HPDE6-E6E7 (cell line): ENCODE measurements around the gene HM13.
"Not testable (repeated sequence)": the region's sequence is repeated elsewhere in the genome, so short reads cannot be mapped to it uniquely, and the experiment has no call there.

Source experiments
- DNase-seq: peaks from one replicate; pipeline ENCODE4 v3.0.0; 2011; ENCODE audit warnings: missing footprints; ENCODE audit errors: extremely low spot score

Gene HM13

GRCh38 chr20:31500527-31500926 is 13.7 kb upstream of the HM13 start:
- DNase-seq: no peak

DNA sequence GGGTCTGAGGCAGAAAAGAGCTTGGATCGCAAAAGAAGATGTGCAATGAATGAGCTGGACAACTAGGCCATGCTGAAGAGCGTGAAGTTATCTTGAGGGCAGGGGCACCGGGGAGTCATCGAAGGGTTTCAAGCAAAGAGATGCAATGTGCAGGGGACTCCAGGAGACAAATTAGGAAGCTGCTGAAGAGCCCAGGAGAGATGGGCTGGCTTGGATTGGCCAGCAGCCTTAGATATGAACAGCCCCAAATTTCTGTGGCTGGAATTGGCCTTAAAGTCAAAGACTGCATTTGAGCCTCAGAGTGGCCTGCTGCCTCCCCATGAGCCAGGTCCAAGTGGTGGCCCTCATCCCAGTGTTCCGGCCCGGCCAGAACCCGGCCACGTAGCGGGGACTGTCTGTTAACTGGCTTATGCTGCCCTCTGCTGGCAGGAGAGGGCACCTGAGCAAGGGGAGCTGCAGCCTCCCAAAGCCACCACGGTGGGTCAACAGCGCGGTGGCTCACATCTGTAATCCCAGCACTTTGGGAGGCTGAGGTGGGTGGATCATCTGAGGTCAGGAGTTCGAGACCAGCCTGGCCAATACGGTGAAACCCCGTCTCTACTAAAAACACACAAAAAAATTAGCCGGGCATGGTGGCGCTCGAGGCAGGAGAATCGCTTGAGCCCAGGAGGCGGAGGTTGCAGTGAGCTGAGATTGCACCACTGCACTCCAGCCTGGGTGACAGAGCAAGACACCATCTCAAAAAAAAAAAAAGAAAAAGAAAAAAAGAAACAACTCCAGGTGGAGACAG is 11.2 kb upstream of the HM13 start:
- DNase-seq: peak; percentile 90

GRCh38 chr20:31505903-31506302 is 8.3 kb upstream of the HM13 start:
- no peak for DNase-seq

- no peak for DNase-seq
Measured at GRCh38 chr20:31508517-31509244, 5.6 kb upstream of the HM13 start.

- no peak for DNase-seq
Measured at GRCh38 chr20:31515072-31515774, 981 bp downstream of the HM13 start.

- no peak for DNase-seq
Measured at GRCh38 chr20:31515775-31516107, 1.5 kb downstream of the HM13 start.

- DNase-seq: no peak
Measured at GRCh38 chr20:31516166-31516565, 1.9 kb downstream of the HM13 start.

- no peak for DNase-seq
Measured at GRCh38 chr20:31516651-31517050, 2.4 kb downstream of the HM13 start.

GRCh38 chr20:31517373-31517772 is 3.1 kb downstream of the HM13 start:
- peak; percentile 56 for DNase-seq

GRCh38 chr20:31521267-31521666 is 7.0 kb downstream of the HM13 start:
- DNase-seq: not testable (repeated sequence)

DNA sequence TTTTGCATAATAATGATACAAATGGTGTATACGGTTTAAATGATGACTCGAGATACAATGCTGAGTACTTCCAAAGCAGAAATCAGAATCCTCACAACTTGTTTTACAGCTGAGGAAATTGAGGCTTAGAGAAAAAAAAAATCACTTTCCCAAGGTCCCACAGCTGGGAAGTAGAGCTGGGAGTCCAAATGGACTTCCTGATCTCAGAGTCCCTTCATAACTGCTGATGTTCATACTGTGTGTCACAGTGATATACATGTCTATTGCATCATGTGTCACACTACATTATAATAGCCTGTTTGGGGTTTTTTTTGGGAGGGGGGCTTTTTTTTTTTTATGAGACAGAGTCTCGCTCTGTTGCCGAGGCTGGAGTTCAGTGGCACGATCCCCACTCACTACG is 8.5 kb downstream of the HM13 start:
- DNase-seq: no peak

DNA sequence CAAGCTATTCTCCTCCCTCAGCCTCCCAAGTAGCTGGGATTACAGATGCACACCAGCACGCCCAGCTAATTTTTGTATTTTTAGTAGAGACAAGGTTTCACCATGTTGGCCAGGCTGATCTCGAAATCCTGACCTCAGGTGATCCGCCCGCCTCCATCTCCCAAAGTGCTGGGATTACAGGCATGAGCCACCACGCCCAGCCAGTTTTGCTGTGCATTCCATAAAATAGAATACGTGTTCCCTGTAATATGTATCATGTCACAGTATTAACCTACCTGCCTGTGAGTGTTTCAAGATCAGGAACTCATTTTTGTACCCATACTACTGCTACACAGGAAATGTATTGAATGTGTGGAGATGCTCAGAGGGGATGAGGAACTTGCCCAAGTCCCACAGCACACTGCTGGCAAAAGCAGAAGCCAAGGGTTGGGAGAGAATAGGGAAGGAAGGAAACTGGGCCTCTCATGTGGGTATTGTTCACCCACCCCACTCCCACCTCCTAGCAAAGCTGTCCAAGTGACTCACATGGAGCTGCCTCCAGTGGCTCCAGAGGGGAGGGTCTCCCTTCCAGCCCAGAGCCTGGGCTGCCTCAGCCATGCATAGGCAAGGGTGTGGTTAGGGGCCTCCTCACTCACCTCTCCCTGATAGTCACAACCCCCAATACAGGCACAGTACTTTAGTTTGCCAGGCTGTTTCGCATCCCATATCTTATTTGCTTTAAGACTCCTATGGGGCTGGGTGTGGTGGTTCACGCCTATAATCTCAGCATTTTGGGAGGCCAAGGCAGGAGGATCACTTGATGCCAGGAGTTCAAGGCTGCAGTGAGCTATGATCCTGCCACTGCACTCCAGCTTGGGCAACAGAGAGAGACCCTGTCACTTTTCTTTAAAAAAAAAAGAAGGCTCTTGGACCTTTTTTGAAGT is 9.4 kb downstream of the HM13 start:
- no peak for DNase-seq

- no peak for DNase-seq
Measured at GRCh38 chr20:31527266-31527665, 13.0 kb downstream of the HM13 start.

DNA sequence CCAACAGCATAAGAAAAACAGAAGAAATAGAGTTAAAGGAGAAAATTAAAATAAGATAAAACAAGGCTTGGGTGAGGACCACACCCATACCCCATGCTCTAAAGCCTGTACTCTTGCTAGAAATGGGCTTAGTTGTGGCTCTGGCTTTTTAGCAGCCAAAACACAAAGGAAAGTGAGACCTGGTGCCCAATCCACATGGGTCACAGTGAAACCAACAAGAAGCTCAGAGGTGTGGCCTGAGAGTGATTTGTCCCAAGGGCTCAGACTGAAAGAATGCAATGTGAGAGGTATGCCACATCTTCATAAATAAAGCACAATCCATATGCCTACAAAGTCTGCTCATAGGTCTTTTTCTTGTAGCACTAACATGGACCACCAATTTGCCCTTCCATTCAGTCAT is 21.1 kb downstream of the HM13 start:
- DNase-seq: no peak

GRCh38 chr20:31536575-31536974 is 22.3 kb downstream of the HM13 start:
- no peak for DNase-seq

- DNase-seq: no peak
Measured at GRCh38 chr20:31537116-31537871, 23.1 kb downstream of the HM13 start.

DNA sequence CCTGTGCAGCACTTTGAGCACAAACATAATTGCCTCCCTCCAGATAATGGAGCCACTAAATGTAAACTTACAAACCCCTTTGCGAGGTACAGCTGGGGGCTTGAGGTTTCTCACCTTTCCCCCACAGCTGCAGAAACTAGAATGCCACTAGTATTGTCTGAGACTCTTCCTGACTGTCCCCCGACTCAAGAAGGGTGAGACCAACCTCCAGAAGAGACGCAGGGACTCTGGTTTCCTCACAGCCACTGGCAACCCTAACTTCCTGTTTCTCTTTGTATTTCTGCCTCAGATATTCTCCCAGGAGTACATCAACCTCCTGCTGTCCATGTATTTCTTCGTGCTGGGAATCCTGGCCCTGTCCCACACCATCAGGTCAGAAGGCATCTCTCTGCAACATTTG is 23.6 kb downstream of the HM13 start:
- DNase-seq: no peak

GRCh38 chr20:31538326-31538725 is 24.1 kb downstream of the HM13 start:
- DNase-seq: no peak

DNA sequence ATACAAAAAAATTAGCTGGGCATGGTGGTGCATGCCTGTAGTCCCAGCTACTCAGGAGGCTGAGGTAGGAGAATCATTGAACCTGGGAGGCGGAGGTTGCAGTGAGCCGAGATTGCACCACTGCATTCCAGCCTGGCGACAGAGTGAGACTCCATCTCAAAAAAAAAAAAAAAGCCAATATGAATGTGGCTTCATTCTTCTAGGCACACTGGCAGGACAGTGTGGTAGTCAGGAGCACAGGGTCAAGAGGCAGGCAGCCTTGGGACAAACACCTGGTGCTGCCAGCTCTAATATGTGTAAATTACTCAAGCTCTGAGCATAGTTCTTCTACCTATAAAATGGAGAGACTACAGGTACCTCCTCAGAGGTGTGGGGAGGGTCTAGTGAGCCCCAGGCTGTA is 25.4 kb downstream of the HM13 start:
- DNase-seq: not testable (repeated sequence)

GRCh38 chr20:31540406-31540805 is 26.2 kb downstream of the HM13 start:
- no peak for DNase-seq
